GM12892 (cell line): ENCODE measurements around the gene LENEP.

Source experiments
- POLR2A ChIP-seq: IDR thresholded peaks from 2 replicates; pipeline ENCODE4 v1.6.1; 2011; ENCODE audit warnings: low read depth, low read length, control low read depth
- POLR2AphosphoS5 ChIP-seq: IDR thresholded peaks from 2 replicates; pipeline ENCODE4 v1.6.1; 2011; ENCODE audit warnings: low read depth, low read length, control low read depth
- TAF1 ChIP-seq: IDR thresholded peaks from 2 replicates; pipeline ENCODE4 v1.6.1; 2011; ENCODE audit warnings: low read depth, mild to moderate bottlenecking, control low read depth, low read length, borderline replicate concordance

DNA sequence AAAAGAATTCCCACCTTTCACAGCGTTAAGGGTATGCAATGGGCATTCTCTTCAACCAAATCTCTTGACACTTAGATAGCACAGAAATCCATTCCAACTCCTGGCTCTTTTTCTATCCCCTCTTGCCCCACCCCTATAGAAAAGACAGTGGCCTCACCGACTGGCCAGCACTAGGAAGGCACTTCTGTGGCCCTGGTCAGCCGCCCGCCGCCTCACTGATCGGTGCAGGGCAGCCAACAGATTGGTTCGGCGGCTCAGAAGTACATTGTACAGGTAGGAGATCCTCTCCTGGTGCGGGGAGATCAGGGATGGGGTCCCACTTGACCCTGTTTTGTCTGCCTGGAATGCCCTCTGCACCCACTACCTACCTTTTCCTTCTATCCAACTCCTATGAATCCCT lies 30.9 kb downstream of the LENEP start:
- TF ChIP-seq POLR2AphosphoS5 (no peak), POLR2A (no peak), TAF1 (no peak)
